Left lung (tissue), 10 donors: ENCODE data around the gene NUDT11. TPM values are rescaled to one million over a fixed set of nuclear protein-coding genes. Genes with fewer than 3 reads are reported as not detected.
A peak's percentile ranks its signal among the peaks of the same experiment; 100 is the strongest.

Experiments used
- ATAC-seq: fragments of 200-7000 bp; cut with Tn5 transposase; one replicate; pipeline ENCODE4 v1.9.1; 2020; ENCODE audit warnings: moderate library complexity
- DNase-seq, 4 donors: peaks; one replicate each; pipeline ENCODE4 v3.0.0-alpha.2; 2013 to 2020
- H3K27ac ChIP-seq, 2 donors: fragments of 200-600 bp; sonication (generic) in 1 of 2; one replicate each; pipeline versions ENCODE4 v1.5.0 to v1.8.0; 2020 to 2021
- H3K27me3 ChIP-seq, 2 donors: fragments of 200-600 bp; sonication (generic) in 1 of 2; one replicate each; pipeline versions ENCODE4 v1.5.0 to v1.8.0; 2020 to 2021
- H3K36me3 ChIP-seq, 2 donors: fragments of 200-600 bp; sonication (generic) in 1 of 2; one replicate each; pipeline versions ENCODE4 v1.5.0 to v1.8.0; 2020 to 2021
- H3K4me1 ChIP-seq, 2 donors: fragments of 200-600 bp; one replicate each; pipeline ENCODE4 v1.8.0; 2021
- H3K4me3 ChIP-seq, 2 donors: fragments of 200-600 bp; sonication (generic) in 1 of 2; one replicate each; pipeline versions ENCODE4 v1.5.0 to v1.8.0; 2020 to 2021; ENCODE audit warnings: mild to moderate bottlenecking in 1 of 2
- H3K9me3 ChIP-seq, 2 donors: fragments of 200-600 bp; sonication (generic) in 1 of 2; one replicate each; pipeline versions ENCODE4 v1.5.0 to v1.8.0; 2020 to 2021
- intact Hi-C, 2 donors: fragments of 100-400 bp; cut with DNase I; formaldehyde crosslinking; loops; one replicate each; pipeline versions ENCODE4 v1.11.2 to v1.14.2; 2022
- polyA plus RNA-seq, 6 donors: library from polyadenylated mRNA; unstranded; fragments of 120-200 nt; gene quantifications; one replicate each; pipeline ENCODE4 v1.2.1, GENCODE V29; 2013; ENCODE audit not compliant: insufficient read length in 6 of 6
- total RNA-seq, 2 donors: library from RNA; stranded (reverse); fragmentation: NEBNext Ultra II Directional; extraction: Animal tissue kit (Norgen Biotek cat#: 25700); gene quantifications; one replicate each; pipeline ENCODE4 v1.2.1, GENCODE V29; 2021
- TF ChIP-seq, protein P1 (sequence below), 2 donors: fragments of 200-600 bp; sonication (generic) in 1 of 2; IDR thresholded peaks; one replicate each; pipeline versions ENCODE4 v1.5.0 to v1.8.0; 2021; ENCODE audit warnings: antibody characterized with exemption in 2 of 2
- donor health status: DM: no; HTN: yes; CAD: no.
- donor health status: DM: no; HTN: no; CAD: no.

The NUDT11 gene
- total and polyA plus RNA-seq, 8 donors, result 0.58 to 9.7 (median 8.2) TPM

DNA sequence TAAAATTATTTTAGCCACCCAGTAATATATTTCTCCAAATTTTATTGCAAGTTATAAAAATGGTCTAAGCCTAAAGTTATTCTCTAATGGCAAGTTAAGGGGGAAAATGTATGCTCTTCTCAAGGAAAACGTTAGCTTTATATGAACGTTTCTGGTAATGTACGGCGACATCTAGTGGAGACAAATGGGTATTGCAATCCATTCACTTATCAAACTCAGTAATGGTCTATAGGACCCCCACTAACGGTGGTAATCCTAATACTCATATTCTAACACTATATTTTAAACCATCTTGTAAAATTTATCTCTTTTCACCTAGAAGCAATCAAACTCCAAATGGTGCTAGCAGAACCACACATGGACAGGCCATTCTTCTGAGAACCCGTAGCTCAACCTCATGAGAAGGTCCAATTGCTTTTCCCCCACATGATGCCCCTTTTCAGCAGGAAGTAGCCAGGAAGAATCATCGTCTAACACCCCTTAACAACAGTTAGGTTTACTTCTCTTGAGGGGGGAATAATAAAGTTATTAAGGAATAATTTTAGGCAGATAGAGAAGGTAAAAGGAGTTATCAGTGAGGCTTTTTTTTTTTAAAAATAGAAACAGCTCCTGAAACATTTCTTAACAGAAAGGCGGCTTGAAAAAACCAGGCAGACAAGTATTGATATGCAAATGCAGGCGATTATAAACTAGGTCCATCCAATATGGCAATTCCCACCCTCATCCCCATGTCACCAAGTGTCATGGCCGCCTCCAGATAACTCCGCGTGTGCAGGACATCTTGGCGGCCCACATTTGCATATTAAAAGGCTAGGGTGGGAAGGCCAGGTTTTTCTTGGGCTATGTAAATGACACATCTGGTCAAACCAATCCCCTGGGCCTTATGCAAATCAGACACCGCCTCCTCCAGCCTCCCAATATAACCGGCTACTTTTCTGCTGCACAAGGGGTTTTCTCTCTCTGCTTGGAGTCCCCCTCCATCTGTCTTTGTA, 35.0 kb downstream of the NUDT11 start:
- DNase-seq, result peak in 2 of 4 donors; percentile 23 to 24
- intact Hi-C loops, result no loop called here
- Histone ChIP-seq H3K9me3 (no peaks in the 10 kb centered on the region), H3K4me3 (no peak overlapping the region), H3K27me3 (no peaks in the 10 kb centered on the region), H3K4me1 (no peaks in the 10 kb centered on the region), H3K27ac (no peak overlapping the region), H3K36me3 (no peaks in the 10 kb centered on the region)
- TF ChIP-seq, protein P1, sequence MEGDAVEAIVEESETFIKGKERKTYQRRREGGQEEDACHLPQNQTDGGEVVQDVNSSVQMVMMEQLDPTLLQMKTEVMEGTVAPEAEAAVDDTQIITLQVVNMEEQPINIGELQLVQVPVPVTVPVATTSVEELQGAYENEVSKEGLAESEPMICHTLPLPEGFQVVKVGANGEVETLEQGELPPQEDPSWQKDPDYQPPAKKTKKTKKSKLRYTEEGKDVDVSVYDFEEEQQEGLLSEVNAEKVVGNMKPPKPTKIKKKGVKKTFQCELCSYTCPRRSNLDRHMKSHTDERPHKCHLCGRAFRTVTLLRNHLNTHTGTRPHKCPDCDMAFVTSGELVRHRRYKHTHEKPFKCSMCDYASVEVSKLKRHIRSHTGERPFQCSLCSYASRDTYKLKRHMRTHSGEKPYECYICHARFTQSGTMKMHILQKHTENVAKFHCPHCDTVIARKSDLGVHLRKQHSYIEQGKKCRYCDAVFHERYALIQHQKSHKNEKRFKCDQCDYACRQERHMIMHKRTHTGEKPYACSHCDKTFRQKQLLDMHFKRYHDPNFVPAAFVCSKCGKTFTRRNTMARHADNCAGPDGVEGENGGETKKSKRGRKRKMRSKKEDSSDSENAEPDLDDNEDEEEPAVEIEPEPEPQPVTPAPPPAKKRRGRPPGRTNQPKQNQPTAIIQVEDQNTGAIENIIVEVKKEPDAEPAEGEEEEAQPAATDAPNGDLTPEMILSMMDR (IDR thresholded peaks at IDR 0.05), result peak; percentile 59 to 90
- ATAC-seq, result peak; percentile 68

DNA sequence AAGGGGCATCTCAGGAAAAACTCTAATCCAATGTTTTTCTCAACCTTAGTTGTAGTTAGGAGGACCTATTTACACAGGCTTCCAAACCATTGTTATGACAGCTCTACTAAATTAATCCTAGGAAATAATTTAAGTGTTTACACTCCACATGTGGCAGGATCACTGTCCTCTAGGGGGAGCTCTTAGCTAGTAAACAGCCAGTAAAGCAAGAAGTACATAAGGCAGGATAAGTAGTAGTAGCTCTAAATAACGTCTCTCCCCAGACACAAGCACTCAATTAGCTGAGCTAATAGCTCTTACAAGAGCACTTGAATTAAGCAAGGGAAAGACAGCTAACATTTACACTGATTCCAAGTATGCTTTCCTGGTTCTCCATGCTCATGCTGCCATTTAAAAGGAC, 37.3 kb downstream of the NUDT11 start:
- no peak for DNase-seq
- Histone ChIP-seq H3K4me1 (no peaks in the 10 kb centered on the region), H3K36me3 (no peaks in the 10 kb centered on the region), H3K9me3 (no peaks in the 10 kb centered on the region), H3K4me3 (no peak overlapping the region), H3K27me3 (no peaks in the 10 kb centered on the region), H3K27ac (no peak overlapping the region)
- TF ChIP-seq, protein P1 (IDR thresholded peaks at IDR 0.05), result peak; percentile 16 to 26
- no peak for ATAC-seq
- intact Hi-C loops, result no loop called here

DNA sequence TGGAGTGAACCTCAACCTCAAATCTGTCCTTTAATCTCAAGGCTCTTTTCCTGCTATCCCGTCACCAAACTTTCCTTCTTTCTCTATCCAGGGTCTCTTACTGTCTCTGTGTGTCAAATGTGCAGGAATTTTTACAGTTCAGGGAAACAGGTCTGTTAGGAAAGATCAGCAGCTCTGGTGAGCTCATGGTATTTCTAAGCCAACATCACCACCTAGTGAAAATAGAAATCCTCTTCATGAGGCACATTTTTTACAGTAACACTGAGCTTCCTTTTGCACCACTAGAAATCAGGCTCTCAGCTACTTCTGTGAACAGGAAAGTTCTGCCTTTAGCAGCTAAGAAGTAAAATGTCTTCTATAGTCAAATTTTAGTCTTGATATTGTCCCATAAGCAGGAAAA, 39.6 kb downstream of the NUDT11 start:
- TF ChIP-seq, protein P1 (IDR thresholded peaks at IDR 0.05), result no peak
- H3K27me3 ChIP-seq, result no peaks in the 10 kb centered on the region
- H3K9me3 ChIP-seq, result no peaks in the 10 kb centered on the region
- no peak overlapping the region for H3K27ac ChIP-seq
- ATAC-seq (no peak), DNase-seq (peak in 1 of 4 donors; percentile 13)
- no peak overlapping the region for H3K4me3 ChIP-seq
- H3K4me1 ChIP-seq, result no peaks in the 10 kb centered on the region
- intact Hi-C loops, result no loop called here
- H3K36me3 ChIP-seq, result no peaks in the 10 kb centered on the region

DNA sequence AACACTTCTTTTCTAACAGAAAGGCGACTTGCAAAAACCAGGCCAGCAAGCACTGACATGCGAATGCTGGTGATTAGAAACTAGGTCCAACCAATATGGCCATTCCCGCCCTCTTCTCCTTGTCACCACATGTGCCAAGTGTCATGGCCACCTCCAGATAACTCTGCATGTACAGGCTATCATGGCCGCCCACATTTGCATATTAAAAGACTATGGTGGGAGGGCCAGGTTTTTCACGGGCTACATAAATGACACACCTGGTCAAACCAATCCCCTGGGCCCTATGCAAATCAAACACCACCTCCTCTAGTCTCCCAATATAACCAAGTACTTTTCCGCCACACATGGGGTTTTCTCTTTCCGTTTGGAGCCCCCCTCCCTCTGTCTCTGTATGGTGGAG, 40.1 kb downstream of the NUDT11 start:
- intact Hi-C loops, result no loop called here

DNA sequence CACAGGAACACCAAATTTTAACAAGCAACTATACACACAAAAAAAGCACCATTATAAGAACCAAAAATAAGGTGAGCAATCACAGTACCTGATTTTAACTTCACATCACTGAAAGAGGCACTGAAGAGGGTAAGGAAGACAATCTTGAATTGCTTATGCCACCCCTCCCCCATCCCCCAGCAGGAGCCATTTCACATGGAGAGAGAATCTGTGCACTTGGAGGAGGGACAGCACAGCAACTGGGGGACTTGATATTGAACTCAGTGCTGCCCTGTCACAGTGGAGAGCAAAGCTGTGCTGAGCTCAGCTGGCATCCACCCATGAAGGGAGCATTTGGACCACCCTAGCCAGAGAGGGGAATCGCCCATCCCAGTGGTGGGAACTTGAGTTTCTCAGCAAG, 56.0 kb downstream of the NUDT11 start:
- H3K4me1 ChIP-seq, result no peaks in the 10 kb centered on the region
- intact Hi-C loops, result no loop called here
- H3K9me3 ChIP-seq, result no peaks in the 10 kb centered on the region
- DNase-seq (no peak), ATAC-seq (no peak)
- H3K27ac ChIP-seq, result no peak overlapping the region
- peaks cover 0 to 12% of the 10 kb centered on the region in 2 donors for H3K27me3 ChIP-seq
- H3K36me3 ChIP-seq, result no peaks in the 10 kb centered on the region
- H3K4me3 ChIP-seq, result no peak overlapping the region
- TF ChIP-seq, protein P1 (IDR thresholded peaks at IDR 0.05), result no peak

More for the DNA sequence above, 40.1 kb downstream of the NUDT11 start:
- no peaks in the 10 kb centered on the region for H3K36me3 ChIP-seq
- ATAC-seq, result no peak
- H3K27me3 ChIP-seq, result no peaks in the 10 kb centered on the region
- no peak overlapping the region for H3K4me3 ChIP-seq
- no peak for DNase-seq
- no peaks in the 10 kb centered on the region for H3K4me1 ChIP-seq
- H3K9me3 ChIP-seq, result no peaks in the 10 kb centered on the region
- H3K27ac ChIP-seq, result no peak overlapping the region
- TF ChIP-seq, protein P1 (IDR thresholded peaks at IDR 0.05), result no peak
